HEK293 (cell line): Measurements from ENCODE around the gene DEDD2.

Experiments
- FEZF1 ChIP-seq: fragments of 450-650 bp; formaldehyde crosslinking; IDR thresholded peaks from 2 replicates; pipeline ENCODE4 v1.5.1; 2016; ENCODE audit warnings: missing biosample characterization, missing genetic modification characterization
- GLI4 ChIP-seq: fragments of 450-650 bp; formaldehyde crosslinking; IDR thresholded peaks from 2 replicates; pipeline ENCODE4 v1.5.1; 2016; ENCODE audit warnings: missing biosample characterization, missing genetic modification characterization
- GLIS1 ChIP-seq: fragments of 450-650 bp; formaldehyde crosslinking; IDR thresholded peaks from 2 replicates; pipeline ENCODE4 v1.5.1; 2016; ENCODE audit warnings: missing biosample characterization, missing genetic modification characterization
- HOXA7 ChIP-seq: sonication (generic); formaldehyde crosslinking; IDR thresholded peaks from 2 replicates; pipeline ENCODE4 v1.8.1; 2022; ENCODE audit warnings: missing genetic modification reagents, borderline replicate concordance
- KLF9 ChIP-seq: fragments of 450-650 bp; formaldehyde crosslinking; IDR thresholded peaks from 2 replicates; pipeline ENCODE4 v1.5.1; 2016; ENCODE audit warnings: missing biosample characterization, missing genetic modification characterization, low read depth
- MZF1 ChIP-seq: fragments of 450-650 bp; formaldehyde crosslinking; IDR thresholded peaks from 2 replicates; pipeline ENCODE4 v1.5.1; 2017; ENCODE audit warnings: missing biosample characterization, missing genetic modification characterization, borderline replicate concordance
- OVOL3 ChIP-seq: fragments of 450-650 bp; formaldehyde crosslinking; IDR thresholded peaks from 2 replicates; pipeline ENCODE4 v1.5.1; 2016; ENCODE audit warnings: missing biosample characterization, missing genetic modification characterization
- PRDM6 ChIP-seq: fragments of 450-650 bp; formaldehyde crosslinking; IDR thresholded peaks from 2 replicates; pipeline ENCODE4 v1.5.1; 2017; ENCODE audit warnings: missing biosample characterization, missing genetic modification characterization
- ZBTB10 ChIP-seq: fragments of 450-650 bp; formaldehyde crosslinking; IDR thresholded peaks from 2 replicates; pipeline ENCODE4 v1.5.1; 2016; ENCODE audit warnings: missing biosample characterization, missing genetic modification characterization
- ZBTB11 ChIP-seq: fragments of 450-650 bp; formaldehyde crosslinking; conservative IDR thresholded peaks from 2 replicates; pipeline ENCODE4 v1.5.1; 2016; ENCODE audit warnings: low read depth, missing biosample characterization, missing genetic modification characterization
- ZBTB7A ChIP-seq: fragments of 450-650 bp; formaldehyde crosslinking; IDR thresholded peaks from 2 replicates; pipeline ENCODE4 v1.5.1; 2016; ENCODE audit warnings: low read depth, missing biosample characterization, missing genetic modification characterization
- ZFHX2 ChIP-seq: fragments of 450-650 bp; formaldehyde crosslinking; conservative IDR thresholded peaks from 2 replicates; pipeline ENCODE4 v1.5.1; 2016; ENCODE audit warnings: missing biosample characterization, missing genetic modification characterization
- ZFP69B ChIP-seq: fragments of 450-650 bp; formaldehyde crosslinking; IDR thresholded peaks from 2 replicates; pipeline ENCODE4 v1.5.1; 2016; ENCODE audit warnings: missing biosample characterization, missing genetic modification characterization
- ZNF239 ChIP-seq: fragments of 450-650 bp; formaldehyde crosslinking; IDR thresholded peaks from 2 replicates; pipeline ENCODE4 v1.5.1; 2016; ENCODE audit warnings: missing biosample characterization, missing genetic modification characterization
- ZNF311 ChIP-seq: fragments of 450-650 bp; formaldehyde crosslinking; IDR thresholded peaks from 2 replicates; pipeline ENCODE4 v1.5.1; 2017; ENCODE audit warnings: missing biosample characterization, missing genetic modification characterization, borderline replicate concordance
- ZNF48 ChIP-seq: fragments of 450-650 bp; formaldehyde crosslinking; IDR thresholded peaks from 2 replicates; pipeline ENCODE4 v1.5.1; 2016; ENCODE audit warnings: missing biosample characterization, missing genetic modification characterization
- ZNF548 ChIP-seq: fragments of 450-650 bp; formaldehyde crosslinking; IDR thresholded peaks from 2 replicates; pipeline ENCODE4 v1.5.1; 2016; ENCODE audit warnings: missing biosample characterization, missing genetic modification characterization
- ZNF571 ChIP-seq: fragments of 450-650 bp; formaldehyde crosslinking; IDR thresholded peaks from 2 replicates; pipeline ENCODE4 v1.5.0; 2017; ENCODE audit warnings: missing biosample characterization, missing genetic modification characterization
- ZNF624 ChIP-seq: fragments of 450-650 bp; formaldehyde crosslinking; IDR thresholded peaks from 2 replicates; pipeline ENCODE4 v1.5.1; 2017; ENCODE audit warnings: missing biosample characterization, missing genetic modification characterization
- ZNF626 ChIP-seq: fragments of 450-650 bp; sonication (Bioruptor Pico); formaldehyde crosslinking; IDR thresholded peaks from 2 replicates; pipeline ENCODE4 v1.5.1; 2018; ENCODE audit warnings: missing biosample characterization, missing genetic modification characterization, inconsistent platforms
- ZNF629 ChIP-seq: fragments of 450-650 bp; formaldehyde crosslinking; IDR thresholded peaks from 2 replicates; pipeline ENCODE4 v1.5.1; 2017; ENCODE audit warnings: missing biosample characterization, missing genetic modification characterization
- ZNF670 ChIP-seq: fragments of 450-650 bp; formaldehyde crosslinking; IDR thresholded peaks from 2 replicates; pipeline ENCODE4 v1.5.1; 2016; ENCODE audit warnings: missing biosample characterization, missing genetic modification characterization, low read depth
- ZNF701 ChIP-seq: fragments of 450-650 bp; formaldehyde crosslinking; IDR thresholded peaks from 2 replicates; pipeline ENCODE4 v1.5.1; 2016; ENCODE audit warnings: missing biosample characterization, missing genetic modification characterization
- ZNF776 ChIP-seq: fragments of 450-650 bp; formaldehyde crosslinking; IDR thresholded peaks from 2 replicates; pipeline ENCODE4 v1.5.0; 2017; ENCODE audit warnings: missing biosample characterization, missing genetic modification characterization, borderline replicate concordance
- ZSCAN30 ChIP-seq: fragments of 450-650 bp; IDR thresholded peaks from 2 replicates; pipeline ENCODE4 v1.5.1; 2018; ENCODE audit warnings: missing biosample characterization, mild to moderate bottlenecking, missing genetic modification characterization, moderate library complexity
- TF ChIP-seq, protein P1 (sequence below): fragments of 450-650 bp; formaldehyde crosslinking; IDR thresholded peaks from 2 replicates; pipeline ENCODE4 v1.5.1; 2017; ENCODE audit warnings: missing biosample characterization, missing genetic modification characterization
- TF ChIP-seq, protein P2 (sequence below): fragments of 450-650 bp; formaldehyde crosslinking; IDR thresholded peaks from 2 replicates; pipeline ENCODE4 v1.5.1; 2016; ENCODE audit warnings: missing biosample characterization, missing genetic modification characterization
- TF ChIP-seq, protein P3 (sequence below): fragments of 450-650 bp; formaldehyde crosslinking; IDR thresholded peaks from 2 replicates; pipeline ENCODE4 v1.5.1; 2016; ENCODE audit warnings: missing biosample characterization, missing genetic modification characterization

Gene DEDD2

GRCh38 chr19:42250666-42251531 is 33.4 kb upstream of the DEDD2 start (continued):
- no peak for TF ChIP-seq ZBTB11 (tag by site-specific recombination)
- peak; percentile 58; the same call in 1 of the 2 replicates for TF ChIP-seq ZFP69B (tag by site-specific recombination)
- no peak for TF ChIP-seq ZNF311 (tag by site-specific recombination)
- TF ChIP-seq, protein P1, sequence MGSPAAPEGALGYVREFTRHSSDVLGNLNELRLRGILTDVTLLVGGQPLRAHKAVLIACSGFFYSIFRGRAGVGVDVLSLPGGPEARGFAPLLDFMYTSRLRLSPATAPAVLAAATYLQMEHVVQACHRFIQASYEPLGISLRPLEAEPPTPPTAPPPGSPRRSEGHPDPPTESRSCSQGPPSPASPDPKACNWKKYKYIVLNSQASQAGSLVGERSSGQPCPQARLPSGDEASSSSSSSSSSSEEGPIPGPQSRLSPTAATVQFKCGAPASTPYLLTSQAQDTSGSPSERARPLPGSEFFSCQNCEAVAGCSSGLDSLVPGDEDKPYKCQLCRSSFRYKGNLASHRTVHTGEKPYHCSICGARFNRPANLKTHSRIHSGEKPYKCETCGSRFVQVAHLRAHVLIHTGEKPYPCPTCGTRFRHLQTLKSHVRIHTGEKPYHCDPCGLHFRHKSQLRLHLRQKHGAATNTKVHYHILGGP (tag by site-specific recombination): no peak
- TF ChIP-seq MZF1: no peak
- TF ChIP-seq ZNF571 (tag by site-specific recombination): no peak
- peak; percentile 27; the same call in 1 of the 2 replicates for TF ChIP-seq ZNF629 (tag by site-specific recombination)
- TF ChIP-seq, protein P2, sequence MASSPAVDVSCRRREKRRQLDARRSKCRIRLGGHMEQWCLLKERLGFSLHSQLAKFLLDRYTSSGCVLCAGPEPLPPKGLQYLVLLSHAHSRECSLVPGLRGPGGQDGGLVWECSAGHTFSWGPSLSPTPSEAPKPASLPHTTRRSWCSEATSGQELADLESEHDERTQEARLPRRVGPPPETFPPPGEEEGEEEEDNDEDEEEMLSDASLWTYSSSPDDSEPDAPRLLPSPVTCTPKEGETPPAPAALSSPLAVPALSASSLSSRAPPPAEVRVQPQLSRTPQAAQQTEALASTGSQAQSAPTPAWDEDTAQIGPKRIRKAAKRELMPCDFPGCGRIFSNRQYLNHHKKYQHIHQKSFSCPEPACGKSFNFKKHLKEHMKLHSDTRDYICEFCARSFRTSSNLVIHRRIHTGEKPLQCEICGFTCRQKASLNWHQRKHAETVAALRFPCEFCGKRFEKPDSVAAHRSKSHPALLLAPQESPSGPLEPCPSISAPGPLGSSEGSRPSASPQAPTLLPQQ (tag by site-specific recombination): peak; percentile 94
- TF ChIP-seq ZSCAN30 (tag by site-specific recombination): no peak
- TF ChIP-seq ZNF776 (tag by site-specific recombination): no peak
- TF ChIP-seq ZNF670 (tag by site-specific recombination): no peak
- peak; percentile 91 for TF ChIP-seq ZBTB10 (tag by site-specific recombination)
- no peak for TF ChIP-seq KLF9 (tag by site-specific recombination)
- TF ChIP-seq ZNF239 (tag by site-specific recombination): no peak
- TF ChIP-seq PRDM6: no peak
- TF ChIP-seq ZNF624 (tag by site-specific recombination): no peak
- TF ChIP-seq ZNF626 (tag by site-specific recombination): no peak
- TF ChIP-seq FEZF1 (tag by site-specific recombination): no peak
- no peak for TF ChIP-seq ZNF701 (tag by site-specific recombination)
- no peak for TF ChIP-seq GLI4 (tag by site-specific recombination)
- TF ChIP-seq OVOL3 (tag by site-specific recombination): no peak
- peak; percentile 61; the same call in 1 of the 2 replicates for TF ChIP-seq ZBTB7A (tag by site-specific recombination)
- TF ChIP-seq, protein P3, sequence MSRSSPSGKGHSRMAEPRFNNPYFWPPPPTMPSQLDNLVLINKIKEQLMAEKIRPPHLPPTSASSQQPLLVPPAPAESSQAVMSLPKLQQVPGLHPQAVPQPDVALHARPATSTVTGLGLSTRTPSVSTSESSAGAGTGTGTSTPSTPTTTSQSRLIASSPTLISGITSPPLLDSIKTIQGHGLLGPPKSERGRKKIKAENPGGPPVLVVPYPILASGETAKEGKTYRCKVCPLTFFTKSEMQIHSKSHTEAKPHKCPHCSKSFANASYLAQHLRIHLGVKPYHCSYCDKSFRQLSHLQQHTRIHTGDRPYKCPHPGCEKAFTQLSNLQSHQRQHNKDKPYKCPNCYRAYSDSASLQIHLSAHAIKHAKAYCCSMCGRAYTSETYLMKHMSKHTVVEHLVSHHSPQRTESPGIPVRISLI (tag by site-specific recombination): no peak
- no peak for TF ChIP-seq ZNF548 (tag by site-specific recombination)
- TF ChIP-seq HOXA7 (CRISPR knock-in tag): no peak
- peak; percentile 94 for TF ChIP-seq GLIS1 (tag by site-specific recombination)
- no peak for TF ChIP-seq ZNF48 (tag by site-specific recombination)
- TF ChIP-seq ZFHX2 (tag by site-specific recombination): peak; percentile 74
